ENCODE data around the gene SMOC2. TPM values are rescaled to one million over a fixed set of nuclear protein-coding genes. Genes with fewer than 3 reads are reported as not detected.

Gene SMOC2
- total and polyA plus RNA-seq, 2 of the 4 experiments (the other 2 are of a cell fraction), result not detected

GRCh38 chr6:168498161-168498843 is 57.3 kb downstream of the SMOC2 start:
- H3K36me3 ChIP-seq (ENCODE audit: control insufficient read depth, insufficient read depth, low read length), result no peaks in the 10 kb centered on the region
- H2BK20ac ChIP-seq (ENCODE audit: low read depth, low read length), result no peak overlapping the region
- H4K5ac ChIP-seq (ENCODE audit: low read depth, low read length), result no peak overlapping the region
- ChIA-PET CTCF (no interaction called here), POLR2A (ENCODE audit: unreplicated experiment) (no interaction called here)
- H3K27ac ChIP-seq (ENCODE audit: insufficient read depth, low read length), result no peak overlapping the region
- no peak for DNase-seq
- in situ Hi-C loops (cut with MboI; ENCODE audit: low sequenced_read_pairs), result no loop called here
- H4K20me1 ChIP-seq (ENCODE audit: insufficient read depth, low read length), result no peaks in the 10 kb centered on the region
- H3K23ac ChIP-seq (ENCODE audit: low read depth, low read length), result no peak overlapping the region
- no peak overlapping the region for H3K56ac ChIP-seq (ENCODE audit: extremely low read depth, insufficient read depth, low read length)
- no peak overlapping the region for H2BK120ac ChIP-seq (ENCODE audit: low read depth, low read length)
- no peak overlapping the region for H3K4me3 ChIP-seq (ENCODE audit: insufficient read depth, low read depth, low read length)
- no peaks in the 10 kb centered on the region for H3K4me1 ChIP-seq (ENCODE audit: control insufficient read depth, insufficient read depth, low read length)
- intact Hi-C loops (cut with micrococcal nuclease), result no loop called here
- no peak overlapping the region for H2AK5ac ChIP-seq (ENCODE audit: low read depth, low read length)
- H2AK9ac ChIP-seq (replicated peaks; ENCODE audit: low read depth, low read length, poor library complexity), result no peak overlapping the region
- H3K27me3 ChIP-seq (ENCODE audit: control insufficient read depth, insufficient read depth, low read length), result no peaks in the 10 kb centered on the region
- no peak overlapping the region for H3K9ac ChIP-seq (ENCODE audit: low read depth, low read length)
- H2BK15ac ChIP-seq (ENCODE audit: low read depth, low read length), result no peak overlapping the region
- no peak overlapping the region for H4K8ac ChIP-seq (ENCODE audit: low read depth in 2 of 2, low read length in 2 of 2)
- TF ChIP-seq SMC3 (IDR thresholded peaks at IDR 0.05; ENCODE audit: low read depth, low read length) (no peak), POLR2A (IDR thresholded peaks at IDR 0.05; ENCODE audit: low read depth, low read length) (no peak), CHD1 (IDR thresholded peaks at IDR 0.05; ENCODE audit: low read depth, low read length) (no peak), MAFK (IDR thresholded peaks at IDR 0.05; ENCODE audit: low read depth, low read length) (no peak), FOS (IDR thresholded peaks at IDR 0.05; ENCODE audit: low read depth, low read length) (no peak), CTCF (conservative IDR thresholded peaks at IDR 0.05; ENCODE audit: low read depth, low read length) (no peak), RAD21 (IDR thresholded peaks at IDR 0.05; ENCODE audit: low read length) (no peak), USF2 (IDR thresholded peaks at IDR 0.05; ENCODE audit: low read depth, low read length) (no peak), MXI1 (IDR thresholded peaks at IDR 0.05; ENCODE audit: borderline replicate concordance, low read depth, low read length) (no peak), NFE2L2 (IDR thresholded peaks at IDR 0.05; ENCODE audit: low read depth, low read length) (no peak), MAZ (IDR thresholded peaks at IDR 0.05; ENCODE audit: borderline replicate concordance, low read depth, low read length) (no peak), CEBPB (IDR thresholded peaks at IDR 0.05; ENCODE audit: low read depth, low read length) (no peak), RCOR1 (IDR thresholded peaks at IDR 0.05; ENCODE audit: insufficient replicate concordance, low read length) (no peak), RFX5 (IDR thresholded peaks at IDR 0.05; ENCODE audit: low read depth, low read length) (no peak), BHLHE40 (IDR thresholded peaks at IDR 0.05; ENCODE audit: low read depth, low read length) (no peak), ELK1 (IDR thresholded peaks at IDR 0.05; ENCODE audit: borderline replicate concordance, low read depth, low read length) (no peak)
- H3K14ac ChIP-seq (replicated peaks; ENCODE audit: low read depth, low read length), result no peak overlapping the region
- H3K9me1 ChIP-seq (ENCODE audit: insufficient read depth, low read length), result no peaks in the 10 kb centered on the region
- no peak overlapping the region for H3K18ac ChIP-seq (ENCODE audit: low read depth, low read length)
- no peaks in the 10 kb centered on the region for H3K79me1 ChIP-seq (ENCODE audit: low read depth in 1 of 2, low read length in 2 of 2)
- dilution Hi-C loops (cut with HindIII; ENCODE audit: low sequenced_read_pairs, unreplicated experiment), result no loop called here
- no peak for ATAC-seq (ENCODE audit: low read depth)
- H2BK5ac ChIP-seq (ENCODE audit: low read depth, low read length, poor library complexity, severe bottlenecking), result no peak overlapping the region
- no peak overlapping the region for H2AFZ ChIP-seq (replicated peaks; ENCODE audit: low read length, poor library complexity)
- H3K9me3 ChIP-seq (ENCODE audit: control insufficient read depth, insufficient read depth, low read length), result peaks cover 44% of the 10 kb centered on the region
- no TSS peak for BruUV-seq (replicated peaks)
- H3K4ac ChIP-seq (ENCODE audit: low read depth, low read length), result no peak overlapping the region
- no peak overlapping the region for H4K91ac ChIP-seq (ENCODE audit: insufficient read depth, low read depth, low read length)
- no peak overlapping the region for H3K4me2 ChIP-seq (ENCODE audit: low read depth, low read length)
- WGBS, 2 experiments (ENCODE audit: extremely low coverage in 2 of 2, insufficient read length in 1 of 2), result no CpG with 5 or more reads among the region's 14 CpGs

Measured in IMR-90 (cell line).